COR-L47 (cell line): Measurements from ENCODE around the gene ALCAM.
A peak's percentile ranks its signal among the peaks of the same experiment; 100 is the strongest.

Source experiments
- DNase-seq: peaks from one replicate; lab custom pipeline; 2025; lab: John Stamatoyannopoulos, UW

ALCAM gene

GRCh38 chr3:105490045-105490444 lies 123.3 kb downstream of the ALCAM start:
- DNase-seq, result no peak

- no peak for DNase-seq
Measured at GRCh38 chr3:105493305-105493892, 126.7 kb downstream of the ALCAM start.

GRCh38 chr3:105495021-105495420 lies 128.3 kb downstream of the ALCAM start:
- no peak for DNase-seq

GRCh38 chr3:105496343-105496742 lies 129.6 kb downstream of the ALCAM start:
- no peak for DNase-seq

- DNase-seq, result no peak
Measured at GRCh38 chr3:105497386-105497785, 130.7 kb downstream of the ALCAM start.

- DNase-seq, result no peak
Measured at GRCh38 chr3:105499961-105500360, 133.3 kb downstream of the ALCAM start.

- DNase-seq, result no peak
Measured at GRCh38 chr3:105502333-105502732, 135.6 kb downstream of the ALCAM start.

GRCh38 chr3:105503191-105503593 lies 136.5 kb downstream of the ALCAM start:
- no peak for DNase-seq

GRCh38 chr3:105504440-105504951 lies 137.8 kb downstream of the ALCAM start:
- DNase-seq, result no peak

- no peak for DNase-seq
Measured at GRCh38 chr3:105505170-105505569, 138.5 kb downstream of the ALCAM start.

GRCh38 chr3:105511031-105511430 lies 144.3 kb downstream of the ALCAM start:
- DNase-seq, result no peak

- DNase-seq, result no peak
Measured at GRCh38 chr3:105512061-105512460, 145.4 kb downstream of the ALCAM start.

GRCh38 chr3:105513042-105513441 lies 146.3 kb downstream of the ALCAM start:
- DNase-seq, result no peak

- no peak for DNase-seq
Measured at GRCh38 chr3:105513886-105514285, 147.2 kb downstream of the ALCAM start.

- no peak for DNase-seq
Measured at GRCh38 chr3:105515372-105515771, 148.7 kb downstream of the ALCAM start.

GRCh38 chr3:105516972-105517371 lies 150.3 kb downstream of the ALCAM start:
- DNase-seq, result no peak

GRCh38 chr3:105518203-105518602 lies 151.5 kb downstream of the ALCAM start:
- DNase-seq, result peak; percentile 23

- peak; percentile 83 for DNase-seq
Measured at GRCh38 chr3:105518806-105519418, 152.2 kb downstream of the ALCAM start.

GRCh38 chr3:105521770-105522169 lies 155.1 kb downstream of the ALCAM start:
- no peak for DNase-seq

- DNase-seq, result no peak
Measured at GRCh38 chr3:105523501-105523900, 156.8 kb downstream of the ALCAM start.

- DNase-seq, result no peak
Measured at GRCh38 chr3:105525531-105525930, 158.8 kb downstream of the ALCAM start.

- no peak for DNase-seq
Measured at GRCh38 chr3:105526360-105527111, 159.8 kb downstream of the ALCAM start.

- DNase-seq, result no peak
Measured at GRCh38 chr3:105527535-105527934, 160.8 kb downstream of the ALCAM start.
